Right lobe of liver (tissue), 4 donors: ENCODE data around the gene CDR2L.

Experiments used
- POLR2A ChIP-seq: fragments of 450-650 bp; IDR thresholded peaks from one replicate; pipeline ENCODE4 v1.6.1; 2017; ENCODE audit warnings: antibody characterized with exemption, mild to moderate bottlenecking
- TF ChIP-seq, protein P1 (sequence below), 4 donors: fragments of 200-600 bp in 3 of 4; fragments of 450-650 bp in 1 of 4; IDR thresholded peaks; one replicate each; pipeline versions ENCODE4 v1.5.1 to v1.8.0; 2016 to 2022; ENCODE audit warnings: antibody characterized with exemption in 4 of 4, mild to moderate bottlenecking in 2 of 4
- donor health status: DM: no; HTN: no; CAD: no.
- donor health status: DM: no; HTN: no; CAD: no.
- donor health status: DM: no; HTN: yes; CAD: no.

DNA sequence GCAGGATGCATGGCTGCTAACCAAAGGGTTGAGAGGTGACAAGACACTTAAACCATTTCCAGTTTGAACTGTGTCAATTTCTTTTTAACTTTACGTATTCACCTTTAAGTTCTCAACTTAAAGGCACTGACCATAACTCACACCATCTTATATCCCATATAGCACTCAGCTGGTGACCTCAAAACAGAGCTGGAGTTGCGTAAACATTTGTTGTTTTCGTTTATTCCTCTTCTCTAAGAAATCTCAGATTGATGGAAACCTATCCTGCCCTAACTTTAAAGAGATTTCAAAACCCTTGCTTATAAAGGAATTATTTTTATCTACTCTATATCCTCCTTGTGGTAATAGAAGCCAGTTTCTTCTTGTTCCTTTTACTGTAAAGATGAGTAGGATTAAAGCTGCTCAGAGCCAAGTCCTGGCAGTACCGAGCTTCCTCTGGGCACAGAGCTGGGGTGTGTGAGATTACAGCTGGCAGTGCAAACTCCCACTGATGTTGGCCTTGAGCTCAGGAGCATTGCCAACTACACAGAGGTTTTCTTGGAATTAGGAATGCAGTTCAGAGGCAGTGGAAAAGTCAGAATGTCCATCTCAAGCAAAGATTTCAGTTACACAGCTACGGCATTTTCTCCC lies 60.9 kb downstream of the CDR2L start:
- TF ChIP-seq, protein P1, sequence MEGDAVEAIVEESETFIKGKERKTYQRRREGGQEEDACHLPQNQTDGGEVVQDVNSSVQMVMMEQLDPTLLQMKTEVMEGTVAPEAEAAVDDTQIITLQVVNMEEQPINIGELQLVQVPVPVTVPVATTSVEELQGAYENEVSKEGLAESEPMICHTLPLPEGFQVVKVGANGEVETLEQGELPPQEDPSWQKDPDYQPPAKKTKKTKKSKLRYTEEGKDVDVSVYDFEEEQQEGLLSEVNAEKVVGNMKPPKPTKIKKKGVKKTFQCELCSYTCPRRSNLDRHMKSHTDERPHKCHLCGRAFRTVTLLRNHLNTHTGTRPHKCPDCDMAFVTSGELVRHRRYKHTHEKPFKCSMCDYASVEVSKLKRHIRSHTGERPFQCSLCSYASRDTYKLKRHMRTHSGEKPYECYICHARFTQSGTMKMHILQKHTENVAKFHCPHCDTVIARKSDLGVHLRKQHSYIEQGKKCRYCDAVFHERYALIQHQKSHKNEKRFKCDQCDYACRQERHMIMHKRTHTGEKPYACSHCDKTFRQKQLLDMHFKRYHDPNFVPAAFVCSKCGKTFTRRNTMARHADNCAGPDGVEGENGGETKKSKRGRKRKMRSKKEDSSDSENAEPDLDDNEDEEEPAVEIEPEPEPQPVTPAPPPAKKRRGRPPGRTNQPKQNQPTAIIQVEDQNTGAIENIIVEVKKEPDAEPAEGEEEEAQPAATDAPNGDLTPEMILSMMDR (IDR thresholded peaks at IDR 0.05), result no peak
- TF ChIP-seq POLR2A, result no peak
